ENCODE measurements around the gene PAX8. TPM values are rescaled to one million over a fixed set of nuclear protein-coding genes. Genes with fewer than 3 reads are reported as not detected.

Gene PAX8
- total and polyA plus RNA-seq, 2 donors (not counting 1 experiment from before 2014, with no cell fraction given): 0.45 to 0.64 TPM

DNA sequence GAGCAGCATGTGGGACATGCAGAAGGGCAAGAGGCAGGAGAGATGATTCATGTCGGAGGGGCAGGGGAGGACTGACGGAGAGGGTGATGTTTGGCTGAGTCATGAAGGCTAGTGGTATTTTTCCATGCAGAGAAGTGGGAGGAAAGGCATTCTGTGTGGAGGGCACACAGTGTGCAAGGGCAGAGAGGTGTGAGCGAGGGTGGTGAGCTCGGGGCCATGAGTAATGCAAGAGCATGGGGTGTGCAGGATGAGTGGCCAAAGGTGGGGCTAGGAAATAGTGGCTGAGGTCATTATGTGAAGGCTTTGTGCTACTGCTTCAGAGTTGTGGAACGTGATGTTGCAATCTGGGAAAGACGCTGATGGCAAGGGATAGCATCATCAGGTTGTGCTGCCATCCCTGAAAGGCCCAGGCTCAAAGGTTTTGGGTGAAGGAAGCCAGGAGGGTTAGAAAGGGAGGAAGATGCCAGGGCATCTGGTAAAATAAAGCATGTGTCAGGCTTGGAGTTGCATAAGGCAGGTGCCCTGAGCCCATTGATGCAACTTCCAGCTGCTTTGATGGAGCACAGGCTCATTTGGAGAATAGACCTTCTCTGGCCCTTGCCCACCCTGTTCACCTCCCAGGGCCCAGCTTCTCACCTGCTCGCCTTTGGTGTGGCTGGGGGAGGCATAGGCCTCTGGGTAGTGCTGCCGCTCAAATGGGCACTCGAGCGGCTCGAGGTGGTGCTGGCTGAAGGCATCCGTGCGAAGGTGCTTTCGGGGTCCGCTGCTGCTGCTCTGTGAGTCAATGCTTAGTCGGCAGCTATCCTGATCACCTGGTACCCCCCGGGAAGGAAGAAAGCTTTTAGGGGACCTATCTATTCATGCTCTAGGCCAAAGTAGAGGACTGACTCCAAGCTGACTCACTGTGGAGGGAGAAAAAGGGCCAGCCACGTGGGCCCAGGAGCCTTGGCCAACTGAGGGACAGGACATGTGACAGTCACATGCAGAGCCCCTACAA is 37.5 kb downstream of the PAX8 start:
- no peak for ATAC-seq (ENCODE audit: low read depth)
- H3K4me3 Mint-ChIP-seq: no peak overlapping the region
- POLR2A ChIA-PET: interaction anchor here (0.6 kb wide), 1 partner anchor 24 kb away, joined by 4 read pairs; no protein-coding TSS in a partner anchor

More for the DNA sequence above, 37.5 kb downstream of the PAX8 start:
- Mint-ChIP-seq H3K9me3 (ENCODE audit: insufficient read depth) (no peaks in the 10 kb centered on the region), H3K4me1 (peaks cover 2% of the 10 kb centered on the region), H3K27me3 (peaks cover 6% of the 10 kb centered on the region), H3K27ac (no peak overlapping the region)
- Histone ChIP-seq H3K4me1 (ENCODE audit: control insufficient read depth in 2 of 2, insufficient read depth in 2 of 2, low read length in 2 of 2) (peaks cover 0 to 4% of the 10 kb centered on the region in 2 donors), H3K27me3 (replicated peaks in 1 of 4; ENCODE audit: control extremely low read depth in 1 of 4, control insufficient read depth in 3 of 4, insufficient read depth in 4 of 4, low read length in 3 of 4) (no peaks in the 10 kb centered on the region), H3K4me2 (replicated peaks; ENCODE audit: low read depth, low read length, poor library complexity, severe bottlenecking) (no peak overlapping the region), H3K9me3 (ENCODE audit: control extremely low read depth in 1 of 3, control insufficient read depth in 2 of 3, insufficient read depth in 1 of 3, low read length in 2 of 3) (no peaks in the 10 kb centered on the region), H3K4me3 (ENCODE audit: control extremely low read depth in 1 of 5, extremely low read depth in 1 of 5, insufficient read depth in 1 of 5, low read depth in 2 of 5, low read length in 4 of 5) (no peak overlapping the region), H3K79me2 (ENCODE audit: control insufficient read depth, insufficient read depth, low read length) (peaks cover 3% of the 10 kb centered on the region), H4K20me1 (ENCODE audit: control insufficient read depth, insufficient read depth, low read length, poor library complexity, severe bottlenecking) (no peaks in the 10 kb centered on the region), H3K36me3 (replicated peaks in 1 of 2; ENCODE audit: control extremely low read depth in 1 of 2, control insufficient read depth in 1 of 2, extremely low read depth in 1 of 2, insufficient read depth in 2 of 2, low read length in 1 of 2) (no peaks in the 10 kb centered on the region), H3K9ac (ENCODE audit: low read length) (no peak overlapping the region), H2AFZ (ENCODE audit: insufficient read depth, low read depth, low read length, poor library complexity, severe bottlenecking) (no peak overlapping the region), H3K27ac (ENCODE audit: low read length in 2 of 2) (no peak overlapping the region)
- no peak for TF ChIP-seq EZH2 (IDR thresholded peaks at IDR 0.05; ENCODE audit: borderline replicate concordance, insufficient read depth, low read depth, low read length, poor library complexity, severe bottlenecking)
- TF ChIP-seq, protein P1, sequence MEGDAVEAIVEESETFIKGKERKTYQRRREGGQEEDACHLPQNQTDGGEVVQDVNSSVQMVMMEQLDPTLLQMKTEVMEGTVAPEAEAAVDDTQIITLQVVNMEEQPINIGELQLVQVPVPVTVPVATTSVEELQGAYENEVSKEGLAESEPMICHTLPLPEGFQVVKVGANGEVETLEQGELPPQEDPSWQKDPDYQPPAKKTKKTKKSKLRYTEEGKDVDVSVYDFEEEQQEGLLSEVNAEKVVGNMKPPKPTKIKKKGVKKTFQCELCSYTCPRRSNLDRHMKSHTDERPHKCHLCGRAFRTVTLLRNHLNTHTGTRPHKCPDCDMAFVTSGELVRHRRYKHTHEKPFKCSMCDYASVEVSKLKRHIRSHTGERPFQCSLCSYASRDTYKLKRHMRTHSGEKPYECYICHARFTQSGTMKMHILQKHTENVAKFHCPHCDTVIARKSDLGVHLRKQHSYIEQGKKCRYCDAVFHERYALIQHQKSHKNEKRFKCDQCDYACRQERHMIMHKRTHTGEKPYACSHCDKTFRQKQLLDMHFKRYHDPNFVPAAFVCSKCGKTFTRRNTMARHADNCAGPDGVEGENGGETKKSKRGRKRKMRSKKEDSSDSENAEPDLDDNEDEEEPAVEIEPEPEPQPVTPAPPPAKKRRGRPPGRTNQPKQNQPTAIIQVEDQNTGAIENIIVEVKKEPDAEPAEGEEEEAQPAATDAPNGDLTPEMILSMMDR (IDR thresholded peaks at IDR 0.05): no peak
- WGBS (ENCODE audit: insufficient coverage): 93% methylated on average over 13 of the region's 18 CpGs
- no peak for DNase-seq
- CTCF ChIA-PET: interaction anchor here (0.6 to 1.6 kb wide), 3 partner anchors 14 to 103 kb away, joined by 3 to 5 read pairs (median 3); no protein-coding TSS in a partner anchor
- intact Hi-C loops (cut with micrococcal nuclease): no loop called here
